IMR-90 (cell line): ENCODE measurements around the gene TMTC1. TPM values are rescaled to one million over a fixed set of nuclear protein-coding genes. Genes with fewer than 3 reads are reported as not detected.

Experiments
- ATAC-seq: fragments of 200-7000 bp; cut with Tn5 transposase; 2 replicates; pipeline ENCODE4 v1.9.1; 2020; ENCODE audit warnings: low read depth, mild to moderate bottlenecking, moderate library complexity
- BruUV-seq: library from RNA; stranded (reverse); fragments of 400-500 nt; replicated peaks from 2 replicates; lab custom pipeline; 2021; lab: Mats Ljungman, UMichigan
- CTCF ChIA-PET: fragments of 300-600 bp; formaldehyde crosslinking; extraction: SDS; loops from one replicate; lab custom pipeline; 2021; ENCODE audit warnings: antibody characterized with exemption; lab: Yijun Ruan, JAX
- POLR2A ChIA-PET: fragments of 300-600 bp; sonication (Branson Sonifier 250); formaldehyde crosslinking; loops from one replicate; lab custom pipeline; 2022; ENCODE audit warnings: antibody characterized with exemption; ENCODE audit not compliant: unreplicated experiment; lab: Charles Lee
- DNase-seq: peaks from one replicate; pipeline ENCODE4 v3.0.0; 2013
- H2AFZ ChIP-seq: replicated peaks from 2 replicates; pipeline ENCODE3; 2013; ENCODE audit warnings: low read length, mild to moderate bottlenecking; ENCODE audit not compliant: poor library complexity
- H2AK5ac ChIP-seq: 2 replicates; pipeline ENCODE4 v1.6.1; 2013; ENCODE audit warnings: low read depth, low read length, inconsistent platforms
- H2AK9ac ChIP-seq: replicated peaks from 2 replicates; pipeline ENCODE3; 2013; ENCODE audit warnings: mild to moderate bottlenecking, low read depth, low read length, moderate library complexity; ENCODE audit not compliant: poor library complexity
- H2BK120ac ChIP-seq: 2 replicates; pipeline ENCODE4 v1.6.1; 2013; ENCODE audit warnings: low read depth, low read length, inconsistent platforms
- H2BK15ac ChIP-seq: 3 replicates; pipeline ENCODE4 v1.6.1; 2013; ENCODE audit warnings: low read depth, low read length, inconsistent platforms
- H2BK20ac ChIP-seq: 2 replicates; pipeline ENCODE4 v1.6.1; 2013; ENCODE audit warnings: low read depth, mild to moderate bottlenecking, inconsistent platforms, low read length, moderate library complexity
- H2BK5ac ChIP-seq: 2 replicates; pipeline ENCODE4 v1.6.1; 2013; ENCODE audit warnings: mild to moderate bottlenecking, low read depth, low read length, inconsistent platforms; ENCODE audit not compliant: poor library complexity, severe bottlenecking
- H3K14ac ChIP-seq: replicated peaks from 2 replicates; pipeline ENCODE4 v1.6.1; 2013; ENCODE audit warnings: low read depth, low read length, inconsistent platforms
- H3K18ac ChIP-seq: 2 replicates; pipeline ENCODE4 v1.6.1; 2013; ENCODE audit warnings: low read depth, low read length, control low read depth
- H3K23ac ChIP-seq: 2 replicates; pipeline ENCODE4 v1.6.1; 2013; ENCODE audit warnings: low read depth, low read length, inconsistent platforms
- H3K27ac ChIP-seq: 2 replicates; pipeline ENCODE4 v1.5.1; 2013; ENCODE audit warnings: mild to moderate bottlenecking, control low read depth, low read length; ENCODE audit not compliant: insufficient read depth
- H3K27me3 ChIP-seq: 2 replicates; pipeline ENCODE4 v1.6.1; 2013; ENCODE audit warnings: low read length; ENCODE audit not compliant: control insufficient read depth, insufficient read depth
- H3K36me3 ChIP-seq: 2 replicates; pipeline ENCODE4 v1.6.1; 2013; ENCODE audit warnings: low read length, mixed read lengths; ENCODE audit not compliant: control insufficient read depth, insufficient read depth
- H3K4ac ChIP-seq: 2 replicates; pipeline ENCODE4 v1.6.1; 2013; ENCODE audit warnings: low read depth, low read length, inconsistent platforms
- H3K4me1 ChIP-seq: 2 replicates; pipeline ENCODE4 v1.6.1; 2013; ENCODE audit warnings: low read length, mixed read lengths; ENCODE audit not compliant: control insufficient read depth, insufficient read depth
- H3K4me2 ChIP-seq: 2 replicates; pipeline ENCODE4 v1.6.1; 2013; ENCODE audit warnings: low read depth, mild to moderate bottlenecking, control low read depth, low read length, moderate library complexity
- H3K4me3 ChIP-seq: 2 replicates; pipeline ENCODE4 v1.5.1; 2013; ENCODE audit warnings: low read depth, mild to moderate bottlenecking, control low read depth, low read length, moderate library complexity; ENCODE audit not compliant: insufficient read depth
- H3K56ac ChIP-seq: 2 replicates; pipeline ENCODE4 v1.6.1; 2013; ENCODE audit warnings: low read length, inconsistent platforms; ENCODE audit not compliant: insufficient read depth; ENCODE audit errors: extremely low read depth
- H3K79me1 ChIP-seq, 2 experiments: 2 replicates each; pipeline ENCODE4 v1.6.1; 2013; ENCODE audit warnings: low read length in 2 of 2, inconsistent platforms in 1 of 2, low read depth in 1 of 2
- H3K9ac ChIP-seq: 2 replicates; pipeline ENCODE4 v1.6.1; 2013; ENCODE audit warnings: low read depth, low read length, control low read depth
- H3K9me1 ChIP-seq: 2 replicates; pipeline ENCODE4 v1.6.1; 2013; ENCODE audit warnings: low read length, inconsistent platforms; ENCODE audit not compliant: insufficient read depth
- H3K9me3 ChIP-seq: 2 replicates; pipeline ENCODE4 v1.6.1; 2013; ENCODE audit warnings: low read length; ENCODE audit not compliant: control insufficient read depth, insufficient read depth
- H4K20me1 ChIP-seq: 2 replicates; pipeline ENCODE4 v1.6.1; 2013; ENCODE audit warnings: low read length, inconsistent platforms; ENCODE audit not compliant: insufficient read depth
- H4K5ac ChIP-seq: 2 replicates; pipeline ENCODE4 v1.6.1; 2013; ENCODE audit warnings: mild to moderate bottlenecking, low read depth, low read length, control low read depth
- H4K8ac ChIP-seq, 2 experiments: 2 replicates each; pipeline ENCODE4 v1.6.1; 2013; ENCODE audit warnings: low read depth in 2 of 2, low read length in 2 of 2, control low read depth in 1 of 2, inconsistent platforms in 1 of 2
- H4K91ac ChIP-seq: 2 replicates; pipeline ENCODE4 v1.6.1; 2013; ENCODE audit warnings: low read depth, low read length, inconsistent platforms; ENCODE audit not compliant: insufficient read depth
- BHLHE40 ChIP-seq: fragments of 150-350 bp; IDR thresholded peaks from 2 replicates; pipeline ENCODE4 v1.6.1; 2016; ENCODE audit warnings: mild to moderate bottlenecking, low read depth, low read length
- CEBPB ChIP-seq: IDR thresholded peaks from 2 replicates; pipeline ENCODE4 v1.6.1; 2012; ENCODE audit warnings: low read depth, low read length, improper control_type of control experiment
- CHD1 ChIP-seq: IDR thresholded peaks from 2 replicates; pipeline ENCODE4 v1.6.1; 2012; ENCODE audit warnings: low read depth, low read length, improper control_type of control experiment
- CTCF ChIP-seq: conservative IDR thresholded peaks from 2 replicates; pipeline ENCODE4 v1.5.1; 2012; ENCODE audit warnings: mild to moderate bottlenecking, low read depth, low read length, improper control_type of control experiment
- ELK1 ChIP-seq: fragments of 150-350 bp; IDR thresholded peaks from 2 replicates; pipeline ENCODE4 v1.6.1; 2016; ENCODE audit warnings: low read depth, mild to moderate bottlenecking, low read length, moderate library complexity, borderline replicate concordance
- FOS ChIP-seq: fragments of 150-350 bp; IDR thresholded peaks from 2 replicates; pipeline ENCODE4 v1.6.1; 2016; ENCODE audit warnings: low read depth, low read length
- MAFK ChIP-seq: IDR thresholded peaks from 2 replicates; pipeline ENCODE4 v1.6.1; 2012; ENCODE audit warnings: low read depth, low read length, improper control_type of control experiment
- MAZ ChIP-seq: IDR thresholded peaks from 2 replicates; pipeline ENCODE4 v1.6.1; 2012; ENCODE audit warnings: low read depth, mild to moderate bottlenecking, low read length, improper control_type of control experiment, moderate library complexity, borderline replicate concordance
- MXI1 ChIP-seq: IDR thresholded peaks from 2 replicates; pipeline ENCODE4 v1.6.1; 2012; ENCODE audit warnings: low read depth, mild to moderate bottlenecking, low read length, moderate library complexity, borderline replicate concordance
- NFE2L2 ChIP-seq: fragments of 150-350 bp; IDR thresholded peaks from 2 replicates; pipeline ENCODE4 v1.6.1; 2016; ENCODE audit warnings: low read depth, mild to moderate bottlenecking, low read length
- POLR2A ChIP-seq: IDR thresholded peaks from 2 replicates; pipeline ENCODE4 v1.6.1; 2012; ENCODE audit warnings: mild to moderate bottlenecking, low read depth, low read length
- RAD21 ChIP-seq: IDR thresholded peaks from 2 replicates; pipeline ENCODE4 v1.6.1; 2012; ENCODE audit warnings: low read length, improper control_type of control experiment
- RCOR1 ChIP-seq: IDR thresholded peaks from 2 replicates; pipeline ENCODE4 v1.6.1; 2012; ENCODE audit warnings: mild to moderate bottlenecking, low read length, improper control_type of control experiment; ENCODE audit not compliant: insufficient replicate concordance
- RFX5 ChIP-seq: IDR thresholded peaks from 2 replicates; pipeline ENCODE4 v1.8.0; 2012; ENCODE audit warnings: low read depth, mild to moderate bottlenecking, low read length, moderate library complexity
- SMC3 ChIP-seq: fragments of 150-350 bp; IDR thresholded peaks from 2 replicates; pipeline ENCODE4 v1.6.1; 2016; ENCODE audit warnings: low read depth, mild to moderate bottlenecking, antibody characterized with exemption, low read length, moderate library complexity
- USF2 ChIP-seq: fragments of 150-350 bp; IDR thresholded peaks from 2 replicates; pipeline ENCODE4 v1.6.1; 2017; ENCODE audit warnings: mild to moderate bottlenecking, antibody characterized with exemption, low read length, low read depth
- WGBS, 2 experiments: methylation state at CpG; one replicate each; pipeline versions ENCODE4 v1.1.5 to v1.1.7; 2013; ENCODE audit warnings: missing lambda C conversion rate in 2 of 2; ENCODE audit not compliant: insufficient read length in 1 of 2; ENCODE audit errors: extremely low coverage in 2 of 2; 5-methylcytosine and 5-hydroxymethylcytosine counted together
- dilution Hi-C: fragments of 300-500 bp; cut with HindIII; formaldehyde crosslinking; loops from one replicate; pipeline ENCODE4 v1.14.3; 2018; ENCODE audit warnings: low sequenced_read_pairs; ENCODE audit not compliant: unreplicated experiment
- in situ Hi-C: fragments of 300-500 bp; cut with MboI; formaldehyde crosslinking; loops from 3 replicates; pipeline ENCODE4 v1.14.3; 2019; ENCODE audit warnings: low sequenced_read_pairs, inconsistent platforms, mixed read lengths
- intact Hi-C: fragments of 100-400 bp; cut with micrococcal nuclease; formaldehyde crosslinking; loops from 2 replicates; pipeline ENCODE4 v1.10.0; 2022
- polyA plus RNA-seq, 3 experiments: library from polyadenylated mRNA; depleted of rRNA; stranded (reverse); fragments of >200 nt; gene quantifications; 2 replicates each; pipeline ENCODE4 v1.2.3, GENCODE V29; 2012; ENCODE audit warnings: low replicate concordance in 1 of 3
- total RNA-seq: library from RNA; depleted of rRNA; stranded (reverse); fragments of >200 nt; gene quantifications from 2 replicates; pipeline ENCODE4 v1.2.3, GENCODE V29; 2012

Gene TMTC1
- total and polyA plus RNA-seq, 2 of the 4 experiments (the other 2 are of a cell fraction), result 12.5 to 36.4 TPM

GRCh38 chr12:29627221-29627620 lies 156.5 kb downstream of the TMTC1 start:
- Histone ChIP-seq H3K4me1 (peaks cover 6% of the 10 kb centered on the region), H4K91ac (no peak overlapping the region), H4K8ac (no peak overlapping the region), H3K9me3 (no peaks in the 10 kb centered on the region), H3K9ac (no peak overlapping the region), H4K20me1 (no peaks in the 10 kb centered on the region), H3K56ac (no peak overlapping the region), H3K27me3 (no peaks in the 10 kb centered on the region), H3K9me1 (no peaks in the 10 kb centered on the region), H3K27ac (no peak overlapping the region), H2AFZ (no peak overlapping the region), H4K5ac (no peak overlapping the region), H2BK15ac (no peak overlapping the region), H2AK5ac (no peak overlapping the region), H2BK5ac (no peak overlapping the region), H3K36me3 (peaks cover 7% of the 10 kb centered on the region; the same call in 1 of the 2 replicates), H3K79me1 (no peaks in the 10 kb centered on the region), H2AK9ac (no peak overlapping the region), H3K18ac (no peak overlapping the region), H2BK20ac (no peak overlapping the region), H2BK120ac (no peak overlapping the region), H3K4ac (no peak overlapping the region), H3K4me2 (no peak overlapping the region), H3K14ac (no peak overlapping the region), H3K23ac (no peak overlapping the region), H3K4me3 (no peak overlapping the region)
- WGBS, 2 experiments, result no CpG with 5 or more reads among the region's 1 CpG
- ATAC-seq (no peak), DNase-seq (no peak)
- dilution Hi-C loops, result no loop called here
- no TSS peak for BruUV-seq
- intact Hi-C loops, result no loop called here
- CTCF ChIA-PET, result interaction anchor here (0.6 kb wide), 1 partner anchor 118 kb away, joined by 3 read pairs; no protein-coding TSS in a partner anchor
- in situ Hi-C loops, result no loop called here
- no peak for TF ChIP-seq MAFK
- no peak for TF ChIP-seq FOS
- TF ChIP-seq BHLHE40, result no peak
- TF ChIP-seq MAZ, result no peak
- TF ChIP-seq RFX5, result no peak
- no peak for TF ChIP-seq CHD1
- TF ChIP-seq NFE2L2, result no peak
- TF ChIP-seq ELK1, result no peak
- TF ChIP-seq CTCF, result no peak
- TF ChIP-seq POLR2A, result no peak
- TF ChIP-seq MXI1, result no peak
- TF ChIP-seq USF2, result no peak
- no peak for TF ChIP-seq RAD21
- TF ChIP-seq CEBPB, result no peak
- TF ChIP-seq SMC3, result no peak
- no peak for TF ChIP-seq RCOR1
- POLR2A ChIA-PET, result no interaction called here
